ENCODE measurements around the gene CDH11.

CDH11 gene

DNA sequence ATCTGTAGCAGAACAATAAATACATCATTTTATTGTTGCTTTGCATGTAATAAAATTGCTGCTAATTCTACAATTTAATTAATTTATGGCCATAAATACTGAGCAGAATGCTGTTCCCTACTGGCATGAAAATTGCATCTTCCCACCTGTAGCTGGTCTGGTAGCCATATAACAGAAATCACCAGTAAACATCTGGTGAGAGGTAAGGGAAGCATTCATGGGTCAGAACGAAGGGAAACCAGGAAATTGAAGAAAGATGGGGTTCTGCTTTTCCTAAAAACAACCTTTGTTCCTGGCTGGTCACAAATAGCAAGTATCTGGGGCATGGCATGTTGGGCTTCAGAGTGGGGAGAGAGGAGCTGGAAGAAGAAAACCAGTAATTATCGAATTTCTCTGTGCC is 128.4 kb downstream of the CDH11 start:
- TF ChIP-seq EZH2phosphoT487 (IDR thresholded peaks at IDR 0.05; ENCODE audit: borderline replicate concordance), result no peak
- TF ChIP-seq, protein P1, sequence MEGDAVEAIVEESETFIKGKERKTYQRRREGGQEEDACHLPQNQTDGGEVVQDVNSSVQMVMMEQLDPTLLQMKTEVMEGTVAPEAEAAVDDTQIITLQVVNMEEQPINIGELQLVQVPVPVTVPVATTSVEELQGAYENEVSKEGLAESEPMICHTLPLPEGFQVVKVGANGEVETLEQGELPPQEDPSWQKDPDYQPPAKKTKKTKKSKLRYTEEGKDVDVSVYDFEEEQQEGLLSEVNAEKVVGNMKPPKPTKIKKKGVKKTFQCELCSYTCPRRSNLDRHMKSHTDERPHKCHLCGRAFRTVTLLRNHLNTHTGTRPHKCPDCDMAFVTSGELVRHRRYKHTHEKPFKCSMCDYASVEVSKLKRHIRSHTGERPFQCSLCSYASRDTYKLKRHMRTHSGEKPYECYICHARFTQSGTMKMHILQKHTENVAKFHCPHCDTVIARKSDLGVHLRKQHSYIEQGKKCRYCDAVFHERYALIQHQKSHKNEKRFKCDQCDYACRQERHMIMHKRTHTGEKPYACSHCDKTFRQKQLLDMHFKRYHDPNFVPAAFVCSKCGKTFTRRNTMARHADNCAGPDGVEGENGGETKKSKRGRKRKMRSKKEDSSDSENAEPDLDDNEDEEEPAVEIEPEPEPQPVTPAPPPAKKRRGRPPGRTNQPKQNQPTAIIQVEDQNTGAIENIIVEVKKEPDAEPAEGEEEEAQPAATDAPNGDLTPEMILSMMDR (conservative IDR thresholded peaks at IDR 0.05; ENCODE audit: low read length), result no peak
- no peaks in the 10 kb centered on the region for H3K79me2 ChIP-seq (ENCODE audit: insufficient read depth, low read length)
- H3K27me3 ChIP-seq (ENCODE audit: insufficient read depth, low read length, poor library complexity, severe bottlenecking), result no peaks in the 10 kb centered on the region
- no peaks in the 10 kb centered on the region for H3K9me2 ChIP-seq (replicated peaks; ENCODE audit: low read depth, low read length)
- no peak overlapping the region for H3K4me2 ChIP-seq (ENCODE audit: low read depth, low read length, poor library complexity, severe bottlenecking)
- no peaks in the 10 kb centered on the region for H4K20me1 ChIP-seq (ENCODE audit: insufficient read depth, low read length, poor library complexity, severe bottlenecking)
- 0 out of 2 replicates have a peak, but pooled peaks cover 3% of the 10 kb centered on the region for H3K9me3 ChIP-seq (ENCODE audit: insufficient read depth, low read depth, low read length)
- no peak overlapping the region for H3K4me3 ChIP-seq (ENCODE audit: low read length, poor library complexity, severe bottlenecking)
- H3K9ac ChIP-seq (ENCODE audit: low read depth, low read length, poor library complexity, severe bottlenecking), result no peak overlapping the region
- no peaks in the 10 kb centered on the region for H3K36me3 ChIP-seq (ENCODE audit: insufficient read depth, low read length)
- no peaks in the 10 kb centered on the region for H3F3A ChIP-seq (ENCODE audit: low read depth)
- H2AFZ ChIP-seq (ENCODE audit: low read length), result no peak overlapping the region
- H3K4me1 ChIP-seq (ENCODE audit: insufficient read depth, low read length, poor library complexity, severe bottlenecking), result no peaks in the 10 kb centered on the region

DNA sequence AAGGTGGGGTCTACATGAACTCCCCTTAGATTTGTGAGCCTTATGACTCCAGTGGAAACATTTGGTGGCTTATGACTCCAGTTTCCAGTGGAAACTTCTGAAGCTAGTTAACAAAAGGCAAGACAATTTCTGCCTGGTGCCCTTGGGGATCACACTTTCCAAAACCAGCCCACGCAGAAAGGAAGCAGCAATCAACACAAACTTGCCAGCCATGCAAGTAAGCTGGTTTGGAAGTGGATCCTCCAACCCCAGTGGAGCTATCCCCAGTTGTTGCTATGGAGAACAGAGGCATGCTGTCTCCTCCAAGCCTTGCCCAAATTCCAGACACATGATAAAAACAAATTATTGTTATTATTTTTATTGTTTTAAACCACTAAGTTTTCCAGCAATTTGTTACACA is 130.9 kb downstream of the CDH11 start:
- Histone ChIP-seq H4K20me1 (ENCODE audit: insufficient read depth, low read length, poor library complexity, severe bottlenecking) (no peaks in the 10 kb centered on the region), H3K36me3 (ENCODE audit: insufficient read depth, low read length) (no peaks in the 10 kb centered on the region), H3K79me2 (ENCODE audit: insufficient read depth, low read length) (no peaks in the 10 kb centered on the region), H3K9ac (ENCODE audit: low read depth, low read length, poor library complexity, severe bottlenecking) (no peak overlapping the region), H3K4me2 (ENCODE audit: low read depth, low read length, poor library complexity, severe bottlenecking) (no peak overlapping the region), H3F3A (ENCODE audit: low read depth) (no peaks in the 10 kb centered on the region), H2AFZ (ENCODE audit: low read length) (no peak overlapping the region), H3K9me2 (replicated peaks; ENCODE audit: low read depth, low read length) (no peaks in the 10 kb centered on the region), H3K4me1 (ENCODE audit: insufficient read depth, low read length, poor library complexity, severe bottlenecking) (no peaks in the 10 kb centered on the region), H3K9me3 (ENCODE audit: insufficient read depth, low read depth, low read length) (0 out of 2 replicates have a peak, but pooled peaks cover 3% of the 10 kb centered on the region), H3K4me3 (ENCODE audit: low read length, poor library complexity, severe bottlenecking) (no peak overlapping the region), H3K27me3 (ENCODE audit: insufficient read depth, low read length, poor library complexity, severe bottlenecking) (no peaks in the 10 kb centered on the region)
- TF ChIP-seq, protein P1 (conservative IDR thresholded peaks at IDR 0.05; ENCODE audit: low read length), result no peak
- TF ChIP-seq EZH2phosphoT487 (IDR thresholded peaks at IDR 0.05; ENCODE audit: borderline replicate concordance), result no peak

DNA sequence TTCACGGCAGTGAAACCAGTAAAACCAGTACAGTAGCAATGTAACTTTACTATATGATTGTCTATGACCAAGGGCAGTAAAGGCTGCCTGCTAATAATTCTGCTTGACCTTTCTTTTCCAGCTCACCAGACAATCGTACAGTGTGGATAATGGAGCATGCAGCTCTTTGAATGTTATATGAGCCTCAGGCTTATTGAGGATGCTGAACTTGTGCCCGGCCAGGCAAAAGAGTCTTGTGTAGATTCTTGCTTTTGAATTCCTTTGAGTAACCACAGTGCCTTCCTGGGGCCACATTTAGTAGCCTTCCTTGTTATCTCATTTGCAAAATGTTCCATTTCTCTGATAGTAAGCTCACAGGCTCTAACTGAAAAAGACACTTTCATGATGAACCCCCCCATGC is 131.8 kb downstream of the CDH11 start:
- H3K4me2 ChIP-seq (ENCODE audit: low read depth, low read length, poor library complexity, severe bottlenecking), result no peak overlapping the region
- no peaks in the 10 kb centered on the region for H3K9me2 ChIP-seq (replicated peaks; ENCODE audit: low read depth, low read length)
- H3K27me3 ChIP-seq (ENCODE audit: insufficient read depth, low read length, poor library complexity, severe bottlenecking), result no peaks in the 10 kb centered on the region
- H3K4me1 ChIP-seq (ENCODE audit: insufficient read depth, low read length, poor library complexity, severe bottlenecking), result no peaks in the 10 kb centered on the region
- H3K9me3 ChIP-seq (ENCODE audit: insufficient read depth, low read depth, low read length), result 0 out of 2 replicates have a peak, but pooled peaks cover 3% of the 10 kb centered on the region
- no peak overlapping the region for H3K4me3 ChIP-seq (ENCODE audit: low read length, poor library complexity, severe bottlenecking)
- H3K79me2 ChIP-seq (ENCODE audit: insufficient read depth, low read length), result no peaks in the 10 kb centered on the region
- H3K36me3 ChIP-seq (ENCODE audit: insufficient read depth, low read length), result no peaks in the 10 kb centered on the region
- H4K20me1 ChIP-seq (ENCODE audit: insufficient read depth, low read length, poor library complexity, severe bottlenecking), result no peaks in the 10 kb centered on the region
- H3F3A ChIP-seq (ENCODE audit: low read depth), result no peaks in the 10 kb centered on the region
- H2AFZ ChIP-seq (ENCODE audit: low read length), result no peak overlapping the region
- no peak overlapping the region for H3K9ac ChIP-seq (ENCODE audit: low read depth, low read length, poor library complexity, severe bottlenecking)
- TF ChIP-seq, protein P1 (conservative IDR thresholded peaks at IDR 0.05; ENCODE audit: low read length), result no peak
- no peak for TF ChIP-seq EZH2phosphoT487 (IDR thresholded peaks at IDR 0.05; ENCODE audit: borderline replicate concordance)

Data from Loucy (cell line).